MCF 10A (cell line): ENCODE measurements around the gene COX6A2. TPM values are rescaled to one million over a fixed set of nuclear protein-coding genes. Genes with fewer than 3 reads are reported as not detected.

Source experiments
- BruUV-seq: library from RNA; stranded (reverse); fragments of 400-500 nt; replicated peaks from 2 replicates; lab custom pipeline; 2021; lab: Mats Ljungman, UMichigan
- CTCF ChIA-PET: fragments of 300-600 bp; sonication (Branson Sonifier 250); formaldehyde crosslinking; extraction: SDS; loops from one replicate; lab custom pipeline; 2021; ENCODE audit warnings: antibody characterized with exemption, inconsistent platforms; lab: Yijun Ruan, JAX
- POLR2A ChIA-PET: fragments of 300-600, 350-650 bp; sonication (Branson Sonifier 250); formaldehyde crosslinking; extraction: SDS; loops from one replicate; lab custom pipeline; 2020; ENCODE audit warnings: antibody characterized with exemption, inconsistent platforms; lab: Yijun Ruan, JAX
- DNase-seq: peaks from one replicate; pipeline ENCODE4 v3.0.0-alpha.2; 2018; ENCODE audit not compliant: unreplicated experiment
- H3K27ac Mint-ChIP-seq: one replicate; pipeline ENCODE4 v1.8.0; 2022; ENCODE audit warnings: mild to moderate bottlenecking, low read depth, mixed read lengths; ENCODE audit not compliant: unreplicated experiment
- H3K27me3 Mint-ChIP-seq: one replicate; pipeline ENCODE4 v1.8.0; 2022; ENCODE audit warnings: mixed read lengths; ENCODE audit not compliant: insufficient read depth, unreplicated experiment
- H3K36me3 Mint-ChIP-seq: one replicate; pipeline ENCODE4 v1.8.0; 2022; ENCODE audit warnings: mild to moderate bottlenecking, moderate library complexity, mixed read lengths; ENCODE audit not compliant: insufficient read depth, unreplicated experiment
- H3K4me1 Mint-ChIP-seq: one replicate; pipeline ENCODE4 v1.8.0; 2022; ENCODE audit warnings: mixed read lengths; ENCODE audit not compliant: insufficient read depth, unreplicated experiment
- H3K4me3 Mint-ChIP-seq: one replicate; pipeline ENCODE4 v1.8.0; 2022; ENCODE audit warnings: mild to moderate bottlenecking, moderate library complexity, mixed read lengths; ENCODE audit not compliant: unreplicated experiment
- H3K9me3 Mint-ChIP-seq: one replicate; pipeline ENCODE4 v1.8.0; 2022; ENCODE audit warnings: mixed read lengths; ENCODE audit not compliant: unreplicated experiment
- CTCF ChIP-seq: fragments of 200-600 bp; IDR thresholded peaks from one replicate; pipeline ENCODE4 v1.8.0; 2022; ENCODE audit warnings: antibody characterized with exemption, mild to moderate bottlenecking; ENCODE audit not compliant: unreplicated experiment
- intact Hi-C: fragments of 100-400 bp; cut with micrococcal nuclease; formaldehyde crosslinking; loops from 2 replicates; pipeline ENCODE4 v1.14.1; 2022
- total RNA-seq: library from RNA; stranded (reverse); gene quantifications from 2 replicates; pipeline ENCODE4 v1.2.3, GENCODE V29; 2022

COX6A2 gene
- total RNA-seq, 1 experiment from 2014 or later, result not detected

- CTCF ChIA-PET, result interaction anchor here (0.5 to 3.5 kb wide), 2 partner anchors 15 to 823 kb away, joined by 3 to 14 read pairs; no protein-coding TSS in a partner anchor
- Mint-ChIP-seq H3K4me3 (no peak overlapping the region), H3K27me3 (peaks cover 9% of the 10 kb centered on the region), H3K36me3 (peaks cover 11% of the 10 kb centered on the region), H3K9me3 (no peaks in the 10 kb centered on the region), H3K27ac (no peak overlapping the region), H3K4me1 (peaks cover 22% of the 10 kb centered on the region)
- TF ChIP-seq CTCF, result no peak
- BruUV-seq, result no TSS peak
- POLR2A ChIA-PET, result no interaction called here
- no peak for DNase-seq
- intact Hi-C loops, result no loop called here
Measured at GRCh38 chr16:31475946-31476302, 47.8 kb upstream of the COX6A2 start.

- intact Hi-C loops, result no loop called here
- peaks cover 11% of the 10 kb centered on the region for H3K36me3 Mint-ChIP-seq
- no peak overlapping the region for H3K4me3 Mint-ChIP-seq
- no peak for DNase-seq
- ChIA-PET POLR2A (no interaction called here), CTCF (interaction anchor here (0.7 to 3.5 kb wide), 5 partner anchors 10 to 90 kb away, joined by 3 to 14 read pairs (median 3); no protein-coding TSS in a partner anchor)
- H3K27me3 Mint-ChIP-seq, result peaks cover under 1% of the 10 kb centered on the region
- H3K4me1 Mint-ChIP-seq, result peaks cover 22% of the 10 kb centered on the region
- H3K27ac Mint-ChIP-seq, result no peak overlapping the region
- H3K9me3 Mint-ChIP-seq, result no peaks in the 10 kb centered on the region
- no peak for TF ChIP-seq CTCF
- BruUV-seq, result no TSS peak
Measured at GRCh38 chr16:31474773-31475738, 46.9 kb upstream of the COX6A2 start.

- no peaks in the 10 kb centered on the region for H3K9me3 Mint-ChIP-seq
- CTCF ChIA-PET, result interaction anchor here (0.7 to 3.5 kb wide), 5 partner anchors 10 to 91 kb away, joined by 3 to 14 read pairs (median 3); no protein-coding TSS in a partner anchor
- peaks cover 11% of the 10 kb centered on the region for H3K36me3 Mint-ChIP-seq
- no peak overlapping the region for H3K27ac Mint-ChIP-seq
- POLR2A ChIA-PET, result no interaction called here
- BruUV-seq, result TSS peak; percentile 14
- no peaks in the 10 kb centered on the region for H3K27me3 Mint-ChIP-seq
- H3K4me1 Mint-ChIP-seq, result peaks cover 22% of the 10 kb centered on the region
- H3K4me3 Mint-ChIP-seq, result no peak overlapping the region
- no peak for TF ChIP-seq CTCF
- no peak for DNase-seq
- intact Hi-C loops, result no loop called here
Measured at GRCh38 chr16:31474173-31474714, 46.1 kb upstream of the COX6A2 start.
